Upper lobe of left lung (tissue), 4 donors: ENCODE measurements around the gene NDUFB8.

ENCODE experiments used
- CTCF ChIP-seq, 6 experiments: fragments of 450-650 bp in 4 of 6; fragments of 200-600 bp in 2 of 6; sonication (generic) in 2 of 6; IDR thresholded peaks; one replicate each; pipeline ENCODE4 v1.5.1; 2016 to 2019; ENCODE audit warnings: antibody characterized with exemption in 6 of 6
- POLR2A ChIP-seq, 4 donors: fragments of 450-650 bp; IDR thresholded peaks; one replicate each; pipeline ENCODE4 v1.5.1; 2016 to 2017; ENCODE audit warnings: antibody characterized with exemption in 4 of 4, mild to moderate bottlenecking in 2 of 4

- TF ChIP-seq POLR2A (IDR thresholded peaks at IDR 0.05) (no peak), CTCF (IDR thresholded peaks at IDR 0.05) (no peak)
These were observed 43.7 kb downstream of the NDUFB8 start for GRCh38 chr10:100485801-100486495.
